ENCODE measurements around the gene TENM4.

DNA sequence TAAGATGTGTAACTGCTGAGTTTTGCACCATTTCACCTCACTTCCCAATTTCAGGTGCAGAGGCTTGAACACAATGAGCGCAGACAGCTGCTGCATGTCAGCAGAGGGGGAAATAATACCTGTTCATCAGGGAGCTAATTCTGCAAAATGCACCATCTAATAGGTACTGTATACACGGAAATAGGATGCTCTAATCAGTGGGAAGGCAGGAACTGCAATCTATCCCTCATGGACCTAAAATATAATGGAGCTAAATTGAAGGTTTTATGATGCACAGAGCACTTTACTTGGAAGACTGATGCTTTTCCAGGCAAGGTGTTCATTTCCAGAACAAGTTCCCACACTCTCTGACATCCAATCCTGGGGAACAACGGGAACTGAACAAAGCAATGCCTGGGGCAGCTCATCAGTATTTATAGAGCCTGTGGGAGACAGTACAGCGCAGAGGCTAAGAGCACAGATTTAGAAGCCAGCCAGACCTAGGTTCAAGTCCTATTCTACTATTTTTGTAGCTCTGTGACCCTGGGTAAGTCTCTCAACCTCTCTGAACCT lies 78.5 kb downstream of the TENM4 start:
- TF ChIP-seq, protein P1, sequence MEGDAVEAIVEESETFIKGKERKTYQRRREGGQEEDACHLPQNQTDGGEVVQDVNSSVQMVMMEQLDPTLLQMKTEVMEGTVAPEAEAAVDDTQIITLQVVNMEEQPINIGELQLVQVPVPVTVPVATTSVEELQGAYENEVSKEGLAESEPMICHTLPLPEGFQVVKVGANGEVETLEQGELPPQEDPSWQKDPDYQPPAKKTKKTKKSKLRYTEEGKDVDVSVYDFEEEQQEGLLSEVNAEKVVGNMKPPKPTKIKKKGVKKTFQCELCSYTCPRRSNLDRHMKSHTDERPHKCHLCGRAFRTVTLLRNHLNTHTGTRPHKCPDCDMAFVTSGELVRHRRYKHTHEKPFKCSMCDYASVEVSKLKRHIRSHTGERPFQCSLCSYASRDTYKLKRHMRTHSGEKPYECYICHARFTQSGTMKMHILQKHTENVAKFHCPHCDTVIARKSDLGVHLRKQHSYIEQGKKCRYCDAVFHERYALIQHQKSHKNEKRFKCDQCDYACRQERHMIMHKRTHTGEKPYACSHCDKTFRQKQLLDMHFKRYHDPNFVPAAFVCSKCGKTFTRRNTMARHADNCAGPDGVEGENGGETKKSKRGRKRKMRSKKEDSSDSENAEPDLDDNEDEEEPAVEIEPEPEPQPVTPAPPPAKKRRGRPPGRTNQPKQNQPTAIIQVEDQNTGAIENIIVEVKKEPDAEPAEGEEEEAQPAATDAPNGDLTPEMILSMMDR (IDR thresholded peaks at IDR 0.05; ENCODE audit: poor library complexity, severe bottlenecking) = no peak
- TF ChIP-seq POLR2AphosphoS5 (IDR thresholded peaks at IDR 0.05) = peak; percentile 72
